Femur (tissue), 1 donor: ENCODE data around the gene SSTR4.
A peak's percentile ranks its signal among the peaks of the same experiment; 100 is the strongest.
"Not testable (repeated sequence)": the region's sequence is repeated elsewhere in the genome, so short reads cannot be mapped to it uniquely, and the experiment has no call there.

Experiments used
- DNase-seq: peaks from one replicate; pipeline ENCODE4 v3.0.0-alpha.2; 2017

The SSTR4 gene

DNA sequence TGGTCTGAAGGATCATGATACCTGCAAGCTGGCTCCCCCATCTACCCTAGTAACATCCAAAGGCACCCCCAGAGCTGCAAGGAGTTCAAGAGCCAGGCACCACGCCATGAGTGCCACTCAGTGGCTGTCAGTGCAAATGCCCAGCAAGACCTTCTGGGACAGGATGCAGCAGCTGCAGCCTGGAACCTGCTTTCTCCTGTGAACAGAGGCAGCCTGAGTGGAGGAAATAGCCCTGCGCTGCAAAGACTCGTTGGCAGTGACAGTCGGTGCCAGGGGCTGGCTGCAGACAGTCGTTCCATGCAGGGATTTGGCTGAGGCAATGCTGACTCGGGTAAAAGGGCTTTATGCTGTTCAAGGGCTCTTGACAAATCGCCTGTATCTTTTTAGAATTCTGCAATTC, 15.7 kb upstream of the SSTR4 start:
- DNase-seq, result peak; percentile 55

DNA sequence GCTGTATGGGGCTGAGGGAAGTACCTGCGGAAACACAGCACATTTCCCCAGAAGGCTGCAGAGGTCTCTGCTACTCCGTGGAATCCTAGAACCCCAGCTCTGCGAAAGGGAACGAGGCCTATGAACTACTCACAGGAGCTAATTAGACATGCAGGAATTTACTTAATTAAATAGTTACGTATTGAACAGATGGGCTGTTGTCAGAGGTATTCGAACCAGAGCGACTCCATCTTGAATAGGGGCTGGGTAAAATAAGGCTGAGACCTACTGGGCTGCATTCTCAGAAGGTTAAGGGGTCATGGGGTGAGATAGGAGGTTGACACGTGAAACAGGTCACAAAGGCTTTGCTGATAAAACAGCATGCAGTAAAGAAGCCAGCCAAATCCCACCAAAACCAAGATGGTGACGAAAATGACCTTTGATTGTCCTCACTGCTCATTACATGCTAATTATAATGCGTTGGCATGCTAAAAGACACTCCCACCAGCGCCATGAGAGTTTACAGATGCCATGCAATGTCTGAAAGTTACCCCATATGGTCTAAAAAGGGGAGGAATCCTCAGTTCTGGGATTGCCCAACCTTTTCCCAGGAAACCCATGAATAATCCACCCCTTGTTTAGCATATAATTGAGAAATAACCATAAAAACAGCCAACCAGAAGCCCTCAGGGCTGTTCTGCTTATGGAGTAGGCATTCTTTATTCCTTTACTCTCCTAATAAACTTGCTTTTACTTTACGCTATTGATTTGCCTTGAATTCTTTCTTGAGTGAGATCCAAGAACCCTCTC, 14.7 kb upstream of the SSTR4 start:
- DNase-seq, result no peak

DNA sequence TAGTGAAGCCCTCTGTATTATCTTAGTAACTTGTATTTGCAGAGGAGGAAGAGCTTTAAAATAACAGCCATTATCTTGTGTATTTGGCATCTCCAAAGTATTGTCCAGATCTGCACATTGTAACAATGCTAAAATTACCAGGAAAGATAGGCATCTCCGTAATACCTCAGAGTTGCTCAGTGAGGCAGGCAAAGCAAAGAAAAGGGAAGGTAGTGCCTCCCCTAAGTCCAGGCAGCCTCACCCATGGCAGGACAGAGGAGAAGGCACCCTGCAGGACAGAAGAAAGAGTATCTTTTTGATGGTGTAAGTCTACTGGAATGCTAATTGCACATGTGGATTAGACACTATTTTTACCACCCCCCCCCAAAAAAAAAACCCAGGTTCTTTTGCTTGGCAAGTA, 13.6 kb upstream of the SSTR4 start:
- no peak for DNase-seq

DNA sequence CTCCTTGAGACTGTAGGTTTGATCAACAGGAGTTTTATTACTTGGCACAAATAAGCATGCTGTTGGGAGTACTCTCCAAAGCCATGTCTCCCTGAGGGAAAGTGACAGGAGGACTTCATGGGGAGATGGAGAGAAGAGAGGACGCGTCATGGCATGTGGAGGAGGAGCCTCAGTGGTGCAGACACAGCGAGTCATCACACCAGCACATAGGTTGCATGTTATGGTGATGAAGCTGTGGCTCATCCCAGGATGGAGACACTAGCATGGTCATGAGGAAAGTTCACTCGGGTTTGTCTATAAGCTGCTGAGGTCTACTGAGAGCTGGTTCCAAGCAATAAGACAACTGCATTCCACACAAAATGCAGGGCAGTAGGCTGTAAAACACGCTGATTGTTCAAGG, 13.2 kb upstream of the SSTR4 start:
- no peak for DNase-seq

DNA sequence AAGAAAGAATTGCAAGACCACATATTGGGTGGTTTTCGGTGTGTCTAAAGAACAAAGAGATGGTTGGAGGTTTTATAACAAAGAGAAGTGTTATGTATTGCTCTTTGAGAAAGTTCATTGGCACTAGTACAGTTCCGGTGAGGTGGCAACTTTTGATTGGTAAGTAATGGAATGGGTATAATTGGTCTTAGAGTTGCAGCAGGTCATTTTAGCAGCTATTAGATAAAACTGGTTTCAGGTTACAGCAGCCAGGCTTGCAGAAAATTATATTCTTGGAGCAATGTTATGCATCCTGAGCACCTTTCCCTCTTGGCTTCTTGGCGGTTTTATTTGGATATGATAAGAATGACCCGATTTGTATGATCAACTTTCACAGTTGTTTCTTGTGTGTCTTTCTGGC, 12.3 kb upstream of the SSTR4 start:
- no peak for DNase-seq

DNA sequence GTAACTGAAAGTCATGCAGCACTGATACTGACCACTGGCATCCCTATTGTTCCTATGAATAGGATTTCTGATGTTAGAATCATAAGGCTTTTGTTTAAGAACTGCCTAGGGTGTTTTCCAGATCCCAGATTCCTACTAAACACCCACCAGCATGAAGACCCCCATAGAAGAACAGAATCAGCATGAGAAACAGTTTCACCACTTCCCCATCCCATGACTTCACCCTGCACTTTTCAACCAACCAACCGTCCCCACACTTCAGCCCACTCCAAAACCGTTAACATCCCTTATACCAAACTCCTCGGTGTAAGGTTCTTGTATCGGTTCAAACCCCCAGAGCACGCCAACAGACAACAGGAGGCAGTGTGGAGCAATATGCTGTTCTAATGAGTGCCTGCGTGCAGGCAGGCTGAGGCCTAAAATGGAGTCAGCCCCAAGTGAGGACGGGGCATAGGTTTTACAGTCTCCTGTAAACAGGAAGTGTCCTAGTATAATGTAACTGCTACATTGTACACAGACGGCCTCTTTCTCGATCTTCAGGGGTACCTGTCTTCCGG, 11.4 kb upstream of the SSTR4 start:
- no peak for DNase-seq

DNA sequence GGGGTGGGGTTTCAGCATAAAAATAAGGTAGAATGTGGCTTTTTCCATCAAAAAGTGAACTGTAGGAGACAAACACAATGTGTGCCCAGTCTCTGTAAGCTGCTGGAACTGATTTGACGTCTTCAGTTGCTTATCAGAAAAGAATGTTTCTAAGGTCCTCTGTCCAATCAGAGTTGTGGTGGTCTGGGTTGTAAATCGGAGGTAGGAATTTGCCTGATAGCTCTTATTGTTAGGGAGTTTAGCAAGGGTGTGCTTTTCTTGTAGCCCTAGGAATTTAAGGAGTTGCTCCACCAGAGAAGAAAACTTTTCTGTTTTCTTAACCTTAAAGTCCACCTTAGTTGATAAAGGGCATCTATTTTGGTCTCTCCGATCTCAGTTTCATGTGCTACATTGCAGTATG, 10.4 kb upstream of the SSTR4 start:
- no peak for DNase-seq

DNA sequence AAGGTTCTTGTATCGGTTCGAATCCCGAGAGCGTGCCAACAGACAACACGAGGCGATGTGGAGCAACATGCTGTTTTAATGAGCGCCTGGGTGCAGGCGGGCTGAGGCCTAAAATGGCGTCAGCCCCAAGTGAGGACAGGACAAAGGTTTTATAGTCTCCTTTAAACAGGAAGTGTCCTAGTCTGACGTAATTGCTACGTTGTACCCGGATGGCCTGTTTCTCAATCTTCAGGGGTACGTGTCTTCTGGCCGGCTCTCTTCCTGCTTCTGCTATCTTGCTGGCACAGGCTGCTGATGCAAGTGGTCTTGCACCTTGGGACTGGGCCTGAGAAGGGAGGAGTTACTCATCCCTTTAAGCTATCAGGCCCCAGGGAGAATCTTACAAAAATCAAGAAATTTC, 9.6 kb upstream of the SSTR4 start:
- DNase-seq, result not testable (repeated sequence)

DNA sequence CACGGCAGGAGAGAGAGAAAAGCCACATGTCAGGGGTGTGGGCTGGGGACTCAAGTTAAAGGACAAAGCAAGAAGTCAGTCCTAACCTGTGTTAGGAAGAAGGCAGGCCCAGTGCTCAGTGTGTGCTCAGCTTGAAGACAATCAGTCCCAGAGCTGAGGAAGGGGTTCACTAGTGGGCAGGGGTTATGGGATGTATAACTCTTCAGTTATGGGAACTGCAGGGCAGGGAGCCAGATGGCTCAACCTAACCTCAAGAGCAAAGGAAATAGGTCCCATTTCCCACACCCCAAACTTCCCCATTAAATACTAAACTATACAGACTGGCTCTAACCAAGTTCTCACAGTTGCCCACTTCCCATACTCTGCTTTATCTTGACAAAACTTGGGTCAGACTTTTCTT, 7.4 kb upstream of the SSTR4 start:
- DNase-seq, result no peak

DNA sequence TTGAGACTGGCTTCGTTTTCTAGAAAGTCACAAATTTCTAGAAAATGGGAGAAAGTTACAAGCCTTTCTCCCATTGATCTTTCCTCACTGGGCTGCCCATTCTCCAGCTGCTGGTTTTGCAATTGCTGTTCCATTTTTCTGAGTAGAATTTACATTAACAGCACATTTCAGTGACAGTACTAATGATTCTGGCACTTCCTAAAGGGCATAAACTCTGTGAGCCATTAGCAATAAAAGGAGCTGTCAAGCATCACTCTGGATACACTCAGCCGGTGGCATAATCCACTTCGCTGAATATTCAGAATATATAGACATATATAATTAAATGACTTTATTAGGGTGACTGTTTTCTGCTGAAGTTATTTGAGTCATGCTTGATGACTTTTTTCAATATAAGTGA, 6.7 kb upstream of the SSTR4 start:
- DNase-seq, result no peak

DNA sequence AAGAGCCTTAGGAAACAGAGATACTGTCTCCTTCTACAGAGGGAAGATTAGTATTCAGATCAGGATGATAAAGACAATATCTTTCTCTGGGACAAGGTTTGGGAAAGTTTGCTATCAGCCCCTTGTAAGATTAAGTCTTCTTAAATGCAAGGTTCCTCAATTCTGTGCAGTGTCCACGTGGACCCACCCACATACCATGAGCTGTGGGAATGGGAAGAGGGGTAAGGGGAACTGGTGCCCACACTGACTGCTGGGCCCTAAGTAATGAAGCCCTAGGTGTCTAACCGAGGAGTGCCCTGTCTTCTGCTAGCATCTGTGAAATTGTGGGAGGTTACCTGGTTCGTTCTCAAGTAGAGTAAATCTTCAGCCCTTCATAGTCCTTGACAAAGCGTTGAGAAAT, 5.8 kb upstream of the SSTR4 start:
- no peak for DNase-seq

DNA sequence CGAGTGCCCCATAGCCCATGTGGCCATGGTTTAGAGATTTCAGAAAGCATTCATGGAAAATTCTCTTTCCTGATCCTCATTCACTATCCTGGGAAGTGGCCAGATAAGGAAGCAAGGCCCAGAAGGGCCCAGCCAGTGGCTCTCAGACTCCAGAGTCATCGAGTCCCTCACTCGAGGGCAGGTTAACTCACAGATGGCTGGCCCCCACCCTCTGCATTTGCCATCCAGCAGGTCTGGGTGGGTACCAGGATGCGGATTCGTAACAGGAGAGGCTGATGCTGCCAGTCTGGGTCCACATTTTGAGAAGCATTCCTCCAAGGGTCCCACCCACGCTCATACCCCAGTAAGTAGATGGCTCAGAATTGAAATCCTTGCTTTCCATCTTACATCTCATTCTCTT, 3.8 kb upstream of the SSTR4 start:
- no peak for DNase-seq

DNA sequence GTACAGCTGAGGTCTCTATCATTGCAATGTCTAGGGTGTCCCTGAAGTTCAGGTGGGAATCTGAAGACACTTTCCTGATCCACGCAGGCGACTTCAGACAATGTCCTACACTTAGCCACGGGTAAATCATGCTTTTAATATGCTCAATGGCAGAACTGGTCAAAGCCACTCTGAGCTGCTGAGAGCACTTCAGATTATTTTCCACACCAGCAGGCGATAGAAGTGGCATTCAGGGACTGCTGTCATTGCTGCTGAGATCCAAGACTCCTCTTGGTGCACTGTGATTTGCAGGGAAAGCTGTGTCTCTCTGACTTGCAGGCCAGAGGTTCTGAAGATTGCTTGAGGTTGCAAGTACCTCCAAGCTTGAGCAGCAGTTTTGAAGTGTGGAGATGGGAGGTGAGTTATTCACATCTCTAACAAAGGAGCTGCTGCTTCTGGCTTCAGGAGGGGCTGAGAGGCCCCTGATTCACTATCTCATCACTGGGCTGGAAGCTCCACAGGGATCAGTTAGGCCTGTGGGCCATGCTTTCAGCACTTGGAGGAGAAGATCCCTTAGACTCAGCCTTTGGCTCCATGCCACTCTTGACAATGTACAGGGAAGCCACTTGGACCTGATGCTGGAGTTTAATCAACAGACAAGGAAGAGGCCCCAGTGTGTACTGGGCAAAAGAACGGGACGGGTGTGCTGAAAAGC, 2.9 kb upstream of the SSTR4 start:
- no peak for DNase-seq

DNA sequence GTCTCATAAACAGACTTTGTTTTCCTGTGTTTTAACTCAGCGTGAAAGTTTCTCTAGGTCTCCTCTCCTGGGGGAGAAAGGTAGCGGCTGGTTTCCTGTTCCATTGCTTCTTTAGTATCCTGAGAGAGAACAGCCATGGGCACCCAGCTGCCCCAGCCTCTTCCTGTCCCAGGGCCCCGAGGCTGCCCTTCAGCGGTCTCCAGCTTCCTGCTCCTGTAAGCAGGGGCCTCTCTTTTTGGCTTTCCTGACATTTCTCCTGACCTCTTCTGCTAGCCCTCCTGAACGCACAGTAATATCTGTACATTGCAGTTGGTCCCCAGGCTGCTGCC, 2.4 kb upstream of the SSTR4 start:
- DNase-seq, result no peak

DNA sequence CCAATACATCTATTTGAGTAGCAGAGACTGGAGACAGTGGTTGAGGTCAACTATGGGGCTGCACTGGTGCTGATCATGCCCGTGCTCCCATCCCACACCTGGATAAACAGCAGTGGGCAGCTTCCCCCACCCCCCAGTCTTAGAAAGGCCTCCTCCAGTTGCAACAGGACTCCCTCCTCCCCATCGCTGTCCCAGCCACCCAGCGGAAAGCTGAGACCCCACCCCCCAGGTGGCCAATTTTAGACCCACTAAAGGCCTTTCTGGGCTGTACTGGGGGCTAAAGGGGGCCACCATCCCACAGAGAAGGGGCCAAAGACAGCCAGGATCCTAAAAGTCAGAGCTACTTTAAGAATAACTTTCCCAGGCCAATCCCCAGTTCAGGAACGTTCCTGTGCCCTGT, 1.2 kb upstream of the SSTR4 start:
- DNase-seq, result no peak

DNA sequence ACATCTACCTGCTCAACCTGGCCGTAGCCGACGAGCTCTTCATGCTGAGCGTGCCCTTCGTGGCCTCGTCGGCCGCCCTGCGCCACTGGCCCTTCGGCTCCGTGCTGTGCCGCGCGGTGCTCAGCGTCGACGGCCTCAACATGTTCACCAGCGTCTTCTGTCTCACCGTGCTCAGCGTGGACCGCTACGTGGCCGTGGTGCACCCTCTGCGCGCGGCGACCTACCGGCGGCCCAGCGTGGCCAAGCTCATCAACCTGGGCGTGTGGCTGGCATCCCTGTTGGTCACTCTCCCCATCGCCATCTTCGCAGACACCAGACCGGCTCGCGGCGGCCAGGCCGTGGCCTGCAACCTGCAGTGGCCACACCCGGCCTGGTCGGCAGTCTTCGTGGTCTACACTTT, 619 bp downstream of the SSTR4 start:
- DNase-seq, result no peak

DNA sequence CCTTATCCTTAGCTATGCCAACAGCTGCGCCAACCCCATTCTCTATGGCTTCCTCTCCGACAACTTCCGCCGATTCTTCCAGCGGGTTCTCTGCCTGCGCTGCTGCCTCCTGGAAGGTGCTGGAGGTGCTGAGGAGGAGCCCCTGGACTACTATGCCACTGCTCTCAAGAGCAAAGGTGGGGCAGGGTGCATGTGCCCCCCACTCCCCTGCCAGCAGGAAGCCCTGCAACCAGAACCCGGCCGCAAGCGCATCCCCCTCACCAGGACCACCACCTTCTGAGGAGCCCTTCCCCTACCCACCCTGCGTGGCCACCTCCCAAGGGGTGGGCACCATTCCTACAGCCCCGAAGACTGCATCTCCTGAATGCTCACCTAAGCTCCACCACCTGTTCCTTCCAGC, 1.3 kb downstream of the SSTR4 start:
- no peak for DNase-seq

DNA sequence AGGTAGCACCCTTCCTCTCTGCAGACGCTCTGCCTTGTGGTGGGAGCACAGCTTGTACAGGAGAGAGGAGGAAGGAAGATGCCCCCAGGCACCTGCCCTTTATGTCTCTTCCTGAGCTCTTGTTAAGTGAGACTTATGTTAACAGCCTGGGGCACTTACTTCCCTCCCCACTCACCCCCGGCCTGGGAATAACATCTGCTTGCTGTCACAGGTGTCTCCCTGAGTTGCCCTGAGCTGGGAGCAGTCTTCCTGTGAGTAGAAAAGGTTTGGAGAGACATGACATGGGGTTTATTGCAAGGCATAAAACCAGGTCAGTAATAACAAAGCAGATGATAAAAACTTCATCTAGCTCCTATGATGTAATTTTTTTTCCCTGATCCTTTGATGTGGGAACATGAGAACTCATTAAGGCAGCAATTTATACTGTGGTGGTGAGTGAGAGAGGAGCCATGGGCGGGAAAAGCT, 1.9 kb downstream of the SSTR4 start:
- no peak for DNase-seq

DNA sequence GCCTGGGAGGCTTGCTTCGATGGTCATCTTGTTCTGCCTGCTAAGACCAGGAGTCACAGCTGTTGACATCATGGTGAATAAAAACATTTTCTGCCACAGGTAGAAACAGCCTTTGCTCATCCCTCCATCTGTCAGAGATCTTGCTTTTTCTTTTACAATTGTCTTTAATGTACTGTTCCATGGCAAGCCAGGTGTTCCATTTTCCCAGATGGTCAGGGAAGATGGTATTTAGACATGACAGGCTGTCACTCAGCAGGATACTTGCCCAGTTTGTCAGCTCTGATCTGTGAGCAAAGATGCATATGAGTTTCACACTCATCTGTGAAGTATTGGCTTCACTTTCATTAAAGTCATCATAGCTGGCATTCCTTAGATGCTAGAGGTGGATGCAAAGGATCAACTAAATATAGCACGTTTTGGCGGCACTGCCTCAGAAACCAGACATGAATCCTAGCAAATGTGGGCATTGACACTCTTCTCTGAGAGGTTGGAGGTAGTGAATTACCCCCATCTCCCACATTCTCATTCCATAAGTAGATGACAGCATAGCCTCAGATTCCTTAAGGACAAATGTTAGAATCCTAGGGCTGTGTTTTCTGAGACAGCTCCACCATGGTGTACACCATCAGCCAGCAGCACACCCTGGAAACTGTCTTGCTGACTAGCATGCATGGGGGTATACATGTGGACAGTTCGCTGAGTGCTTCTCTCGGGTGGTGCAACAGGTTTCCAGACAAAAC, 4.2 kb downstream of the SSTR4 start:
- DNase-seq, result no peak

DNA sequence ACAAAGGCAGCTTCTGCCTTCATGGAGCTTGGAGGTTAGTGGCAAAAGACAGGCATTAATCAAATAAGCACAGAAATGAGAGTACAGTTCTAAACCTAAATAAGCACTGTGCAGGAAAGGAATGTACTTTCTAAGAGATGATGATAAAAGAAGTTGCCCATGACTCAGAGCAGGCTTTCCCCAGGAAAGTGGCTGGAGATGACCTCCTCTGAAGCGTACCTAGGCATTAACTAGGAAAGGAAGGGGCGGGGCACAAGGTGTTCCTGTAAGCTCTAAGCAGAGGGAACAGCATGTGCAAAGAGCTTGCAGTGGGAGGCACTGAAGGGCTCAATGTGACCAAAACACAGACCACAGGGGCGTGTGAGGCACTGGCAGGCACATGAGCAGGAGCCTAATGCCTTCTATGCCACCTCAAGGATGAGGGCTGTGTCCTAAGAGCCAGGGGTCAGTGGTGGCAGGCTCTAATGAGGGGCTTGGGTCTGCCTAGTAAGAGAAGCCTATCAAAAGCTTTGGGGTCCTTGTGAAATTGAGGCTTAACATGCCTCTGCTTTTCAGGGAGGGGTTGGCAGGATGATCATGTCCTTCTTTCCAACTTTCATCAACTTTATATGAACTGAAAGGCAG, 4.9 kb downstream of the SSTR4 start:
- DNase-seq, result no peak

DNA sequence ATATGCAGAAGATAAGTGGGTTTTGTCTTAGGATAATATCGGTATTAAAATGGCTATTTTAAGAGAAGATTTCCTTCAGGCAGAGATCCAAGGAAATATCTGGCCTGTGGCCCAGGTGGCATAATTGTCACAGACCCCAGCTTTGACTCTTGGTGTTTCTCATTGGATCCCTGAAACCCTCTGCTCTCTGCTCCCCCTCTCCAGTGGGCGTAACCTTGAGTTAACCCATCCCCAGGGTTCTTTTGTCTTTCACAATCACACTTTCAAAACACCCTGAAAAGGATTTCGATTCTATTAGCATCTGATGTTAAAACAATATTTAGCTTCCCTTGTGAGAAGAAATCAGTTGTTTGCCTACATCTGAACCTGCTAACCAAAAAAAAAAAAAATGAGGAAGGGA, 7.2 kb downstream of the SSTR4 start:
- no peak for DNase-seq

DNA sequence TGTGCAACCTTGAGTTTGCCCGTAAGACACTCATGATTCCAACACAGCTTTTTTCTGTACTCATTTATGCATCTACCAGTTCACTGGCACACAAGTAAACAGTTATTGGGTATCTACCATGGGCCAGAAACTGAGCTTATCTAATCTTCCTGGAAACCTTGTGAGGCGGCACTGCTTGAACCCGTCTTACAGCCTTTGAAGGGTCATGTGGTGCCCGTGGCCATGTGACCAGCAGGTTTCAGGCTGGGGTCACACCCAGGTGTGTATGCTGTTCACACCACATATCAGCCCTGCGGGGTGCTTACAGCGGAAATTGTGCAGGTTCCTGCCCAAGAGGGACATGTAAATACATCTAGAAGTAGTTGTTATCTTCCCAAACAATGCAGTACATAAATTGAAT, 8.3 kb downstream of the SSTR4 start:
- no peak for DNase-seq

DNA sequence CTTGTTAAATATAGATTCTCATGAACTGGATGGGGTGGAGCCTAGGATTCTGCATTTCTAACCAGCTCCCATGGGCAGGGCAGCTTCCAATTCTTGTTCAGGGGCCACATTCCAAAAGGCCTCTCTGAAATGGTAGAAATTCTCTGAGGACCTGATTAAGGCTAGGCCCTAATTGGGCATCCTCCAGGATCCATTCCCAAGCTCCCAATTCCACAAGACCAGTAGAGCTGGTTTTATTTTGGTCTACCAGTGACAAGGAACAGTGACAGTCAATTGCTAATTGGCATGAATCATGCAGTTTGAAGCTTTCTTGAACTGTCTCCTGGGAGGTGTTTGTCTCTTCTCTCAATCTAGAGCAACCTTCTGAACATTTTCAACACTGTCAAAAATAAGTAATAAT, 11.3 kb downstream of the SSTR4 start:
- DNase-seq, result no peak
